ENCODE results near the gene FGF23.
"Not testable (repeated sequence)": the region's sequence is repeated elsewhere in the genome, so short reads cannot be mapped to it uniquely, and the experiment has no call there.

The FGF23 gene

GRCh38 chr12:4407136-4407535 is 27.6 kb upstream of the FGF23 start:
- Histone ChIP-seq H3K9me3 (ENCODE audit: control insufficient read depth, low read length) (no peaks in the 10 kb centered on the region), H2BK12ac (ENCODE audit: low read length in 2 of 2) (no peak overlapping the region), H3K36me3 (ENCODE audit: control insufficient read depth in 1 of 2, insufficient read depth in 2 of 2, low read depth in 1 of 2, low read length in 2 of 2) (no peaks in the 10 kb centered on the region), H2AK5ac (ENCODE audit: low read length, severe bottlenecking) (no peak overlapping the region), H2AFZ (ENCODE audit: low read depth, low read length) (no peak overlapping the region), H2BK5ac (ENCODE audit: low read depth, low read length, poor library complexity, severe bottlenecking) (no peak overlapping the region), H3K79me1 (replicated peaks; ENCODE audit: low read length, poor library complexity, severe bottlenecking) (no peaks in the 10 kb centered on the region), H3K14ac (ENCODE audit: low read length in 2 of 2) (no peak overlapping the region), H3K23ac (ENCODE audit: low read length in 2 of 2) (no peak overlapping the region), H3K9ac (ENCODE audit: low read length) (no peak overlapping the region), H3K27ac (ENCODE audit: low read length, poor library complexity, severe bottlenecking) (no peak overlapping the region), H3K4ac (ENCODE audit: low read depth in 1 of 2, low read length in 2 of 2) (no peak overlapping the region), H2BK15ac (ENCODE audit: low read depth, poor library complexity, severe bottlenecking) (no peak overlapping the region), H3K4me2 (ENCODE audit: low read length, poor library complexity, severe bottlenecking) (no peak overlapping the region), H3K27me3 (ENCODE audit: control insufficient read depth in 1 of 2, insufficient read depth in 1 of 2, low read length in 2 of 2) (peaks cover 19 to 26% of the 10 kb centered on the region in 2 experiments), H3K4me3 (ENCODE audit: insufficient read depth in 1 of 2, low read depth in 1 of 2, low read length in 2 of 2) (no peak overlapping the region), H3K4me1 (ENCODE audit: control insufficient read depth, insufficient read depth, low read depth, low read length) (no peaks in the 10 kb centered on the region), H2BK120ac (ENCODE audit: low read depth, low read length) (no peak overlapping the region), H4K91ac (ENCODE audit: low read length) (no peak overlapping the region), H4K8ac (ENCODE audit: low read length) (no peak overlapping the region), H3K18ac (ENCODE audit: low read depth in 1 of 2, low read length in 2 of 2) (no peak overlapping the region)
- no peak for DNase-seq
- WGBS, result 88% methylated on average over 3 of the region's 3 CpGs

GRCh38 chr12:4404877-4405637 is 25.5 kb upstream of the FGF23 start:
- H3K27me3 ChIP-seq (ENCODE audit: control insufficient read depth in 1 of 2, insufficient read depth in 1 of 2, low read length in 2 of 2), result peaks cover under 1 to 12% of the 10 kb centered on the region in 2 experiments
- H3K36me3 ChIP-seq (ENCODE audit: control insufficient read depth in 1 of 2, insufficient read depth in 2 of 2, low read depth in 1 of 2, low read length in 2 of 2); H4K8ac ChIP-seq (ENCODE audit: low read length); H4K91ac ChIP-seq (ENCODE audit: low read length); H2BK15ac ChIP-seq (ENCODE audit: low read depth, poor library complexity, severe bottlenecking); H2BK120ac ChIP-seq (ENCODE audit: low read depth, low read length); H3K4me3 ChIP-seq (ENCODE audit: insufficient read depth in 1 of 2, low read depth in 1 of 2, low read length in 2 of 2); H3K79me1 ChIP-seq (replicated peaks; ENCODE audit: low read length, poor library complexity, severe bottlenecking); H3K4me1 ChIP-seq (ENCODE audit: control insufficient read depth, insufficient read depth, low read depth, low read length); H3K27ac ChIP-seq (ENCODE audit: low read length, poor library complexity, severe bottlenecking); H3K14ac ChIP-seq (ENCODE audit: low read length in 2 of 2); H3K23ac ChIP-seq (ENCODE audit: low read length in 2 of 2); H3K4ac ChIP-seq (ENCODE audit: low read depth in 1 of 2, low read length in 2 of 2); H2BK12ac ChIP-seq (ENCODE audit: low read length in 2 of 2); H2BK5ac ChIP-seq (ENCODE audit: low read depth, low read length, poor library complexity, severe bottlenecking); DNase-seq; H2AK5ac ChIP-seq (ENCODE audit: low read length, severe bottlenecking); H2AFZ ChIP-seq (ENCODE audit: low read depth, low read length); H3K9me3 ChIP-seq (ENCODE audit: control insufficient read depth, low read length); H3K9ac ChIP-seq (ENCODE audit: low read length); H3K18ac ChIP-seq (ENCODE audit: low read depth in 1 of 2, low read length in 2 of 2); H3K4me2 ChIP-seq (ENCODE audit: low read length, poor library complexity, severe bottlenecking): not testable (repeated sequence)
- 84% methylated on average over 8 of the region's 8 CpGs for WGBS

DNA sequence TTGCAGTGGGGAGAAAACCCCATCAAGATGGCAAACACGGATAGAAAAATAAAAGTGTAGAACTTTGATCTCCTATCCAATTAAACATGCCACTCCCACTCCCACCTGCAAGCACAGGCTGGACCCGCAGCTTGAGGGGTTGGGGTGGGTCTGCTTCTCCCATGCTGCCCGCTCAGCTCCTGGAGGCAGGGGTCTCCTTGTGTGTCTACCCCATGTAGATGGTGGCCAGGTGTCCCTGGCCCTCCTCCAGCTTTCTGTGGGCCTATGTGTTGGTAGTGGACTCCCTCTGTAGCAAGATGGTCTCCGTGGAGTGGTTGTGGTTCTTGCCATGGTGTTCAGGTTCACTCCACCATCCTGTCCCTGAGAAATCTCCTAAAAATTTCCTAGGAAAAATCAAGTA is 23.5 kb upstream of the FGF23 start:
- H3K27me3 ChIP-seq (ENCODE audit: control insufficient read depth in 1 of 2, insufficient read depth in 1 of 2, low read length in 2 of 2), result peaks cover 4 to 5% of the 10 kb centered on the region in 2 experiments
- no peak overlapping the region for H2BK5ac ChIP-seq (ENCODE audit: low read depth, low read length, poor library complexity, severe bottlenecking)
- no peak overlapping the region for H2AK5ac ChIP-seq (ENCODE audit: low read length, severe bottlenecking)
- no peak overlapping the region for H3K18ac ChIP-seq (ENCODE audit: low read depth in 1 of 2, low read length in 2 of 2)
- no peaks in the 10 kb centered on the region for H3K9me3 ChIP-seq (ENCODE audit: control insufficient read depth, low read length)
- no peak overlapping the region for H2BK120ac ChIP-seq (ENCODE audit: low read depth, low read length)
- H4K8ac ChIP-seq (ENCODE audit: low read length), result no peak overlapping the region
- H3K4ac ChIP-seq (ENCODE audit: low read depth in 1 of 2, low read length in 2 of 2), result no peak overlapping the region
- no peak overlapping the region for H2BK12ac ChIP-seq (ENCODE audit: low read length in 2 of 2)
- WGBS, result 71% methylated on average over 3 of the region's 4 CpGs
- H4K91ac ChIP-seq (ENCODE audit: low read length), result no peak overlapping the region
- no peak overlapping the region for H2BK15ac ChIP-seq (ENCODE audit: low read depth, poor library complexity, severe bottlenecking)
- no peaks in the 10 kb centered on the region for H3K36me3 ChIP-seq (ENCODE audit: control insufficient read depth in 1 of 2, insufficient read depth in 2 of 2, low read depth in 1 of 2, low read length in 2 of 2)
- no peak overlapping the region for H3K9ac ChIP-seq (ENCODE audit: low read length)
- peak overlapping the region in 1 of 2 experiments; percentile 36 for H3K14ac ChIP-seq (ENCODE audit: low read length in 2 of 2)
- no peak overlapping the region for H2AFZ ChIP-seq (ENCODE audit: low read depth, low read length)
- no peaks in the 10 kb centered on the region for H3K4me1 ChIP-seq (ENCODE audit: control insufficient read depth, insufficient read depth, low read depth, low read length)
- no peak overlapping the region for H3K4me3 ChIP-seq (ENCODE audit: insufficient read depth in 1 of 2, low read depth in 1 of 2, low read length in 2 of 2)
- no peaks in the 10 kb centered on the region for H3K79me1 ChIP-seq (replicated peaks; ENCODE audit: low read length, poor library complexity, severe bottlenecking)
- H3K4me2 ChIP-seq (ENCODE audit: low read length, poor library complexity, severe bottlenecking), result no peak overlapping the region
- H3K27ac ChIP-seq (ENCODE audit: low read length, poor library complexity, severe bottlenecking), result no peak overlapping the region
- no peak for DNase-seq
- H3K23ac ChIP-seq (ENCODE audit: low read length in 2 of 2), result no peak overlapping the region

- H3K36me3 ChIP-seq (ENCODE audit: control insufficient read depth in 1 of 2, insufficient read depth in 2 of 2, low read depth in 1 of 2, low read length in 2 of 2), result no peaks in the 10 kb centered on the region
- no peak overlapping the region for H3K14ac ChIP-seq (ENCODE audit: low read length in 2 of 2)
- no peak for DNase-seq
- no peak overlapping the region for H2AFZ ChIP-seq (ENCODE audit: low read depth, low read length)
- no peak overlapping the region for H3K23ac ChIP-seq (ENCODE audit: low read length in 2 of 2)
- no peak overlapping the region for H3K4me3 ChIP-seq (ENCODE audit: insufficient read depth in 1 of 2, low read depth in 1 of 2, low read length in 2 of 2)
- H2AK5ac ChIP-seq (ENCODE audit: low read length, severe bottlenecking), result no peak overlapping the region
- H2BK5ac ChIP-seq (ENCODE audit: low read depth, low read length, poor library complexity, severe bottlenecking), result no peak overlapping the region
- H4K8ac ChIP-seq (ENCODE audit: low read length), result no peak overlapping the region
- no peak overlapping the region for H2BK120ac ChIP-seq (ENCODE audit: low read depth, low read length)
- H2BK15ac ChIP-seq (ENCODE audit: low read depth, poor library complexity, severe bottlenecking), result no peak overlapping the region
- no peaks in the 10 kb centered on the region for H3K79me1 ChIP-seq (replicated peaks; ENCODE audit: low read length, poor library complexity, severe bottlenecking)
- H3K18ac ChIP-seq (ENCODE audit: low read depth in 1 of 2, low read length in 2 of 2), result no peak overlapping the region
- H3K4me1 ChIP-seq (ENCODE audit: control insufficient read depth, insufficient read depth, low read depth, low read length), result no peaks in the 10 kb centered on the region
- no peaks in the 10 kb centered on the region for H3K9me3 ChIP-seq (ENCODE audit: control insufficient read depth, low read length)
- H4K91ac ChIP-seq (ENCODE audit: low read length), result no peak overlapping the region
- no peak overlapping the region for H3K27ac ChIP-seq (ENCODE audit: low read length, poor library complexity, severe bottlenecking)
- WGBS, result 52% methylated on average over 3 of the region's 3 CpGs
- no peak overlapping the region for H3K4ac ChIP-seq (ENCODE audit: low read depth in 1 of 2, low read length in 2 of 2)
- peaks cover 4 to 5% of the 10 kb centered on the region in 2 experiments for H3K27me3 ChIP-seq (ENCODE audit: control insufficient read depth in 1 of 2, insufficient read depth in 1 of 2, low read length in 2 of 2)
- no peak overlapping the region for H3K9ac ChIP-seq (ENCODE audit: low read length)
- no peak overlapping the region for H3K4me2 ChIP-seq (ENCODE audit: low read length, poor library complexity, severe bottlenecking)
- no peak overlapping the region for H2BK12ac ChIP-seq (ENCODE audit: low read length in 2 of 2)
Observed at GRCh38 chr12:4401117-4401516, 21.6 kb upstream of the FGF23 start.
